Measurements from ENCODE around the gene UBL5. TPM values are rescaled to one million over a fixed set of nuclear protein-coding genes. Genes with fewer than 3 reads are reported as not detected.

UBL5 gene
- total RNA-seq, 1 experiment from 2014 or later, result 225 TPM

- peak; percentile 21 for DNase-seq (ENCODE audit: low read depth)
These were observed 50.9 kb downstream of the UBL5 start for GRCh38 chr19:9878511-9879196.

Small RNA genes within 50 kb of the gene (small RNA-seq; reads per million reads assigned to genes)
- gene RF00156, result not detected

Other genes starting within 250 kb of the UBL5 start
- 48.5 and 56.2 TPM in 2 replicates for gene ZNF121, start 243.4 kb upstream of the UBL5 start, total RNA-seq (2014; rRNA removed; shearing (Covaris generic))
- 17.7 and 19.8 TPM in 2 replicates for gene ZNF561, start 206.7 kb upstream of the UBL5 start, total RNA-seq (2014; rRNA removed; shearing (Covaris generic))
- 25.3 and 26.6 TPM in 2 replicates for gene ZNF562, start 152.8 kb upstream of the UBL5 start, total RNA-seq (2014; rRNA removed; shearing (Covaris generic))
- 1.9 TPM in 1 of 2 replicates, not detected in the other for gene ZNF846, start 59.2 kb upstream of the UBL5 start, total RNA-seq (2014; rRNA removed; shearing (Covaris generic))
- 21.2 and 24.3 TPM in 2 replicates for gene FBXL12, start 8.8 kb upstream of the UBL5 start, total RNA-seq (2014; rRNA removed; shearing (Covaris generic))
- gene PIN1, start 7.4 kb downstream of the UBL5 start, total RNA-seq (2014; rRNA removed; shearing (Covaris generic)), result 146 and 165 TPM in 2 replicates
- gene OLFM2, start 108.6 kb downstream of the UBL5 start, total RNA-seq (2014; rRNA removed; shearing (Covaris generic)), result not detected in 2 replicates
- gene COL5A3, start 182.6 kb downstream of the UBL5 start, total RNA-seq (2014; rRNA removed; shearing (Covaris generic)), result not detected in 2 replicates
- not detected in 2 replicates for gene RDH8, start 185.6 kb downstream of the UBL5 start, total RNA-seq (2014; rRNA removed; shearing (Covaris generic))

Measured in HT1080 (cell line).